HG03060 (cell line): Measurements from ENCODE around the gene GABARAPL1.
"Not testable (repeated sequence)": the region's sequence is repeated elsewhere in the genome, so short reads cannot be mapped to it uniquely, and the experiment has no call there.

Source experiments
- ATAC-seq: cut with Tn5 transposase; IDR thresholded peaks from one replicate; pipeline ENCODE4 v1.9.1; 2021; ENCODE audit warnings: low read depth, moderate number of reproducible peaks; ENCODE audit not compliant: unreplicated experiment

The GABARAPL1 gene

GRCh38 chr12:10196210-10196609 lies 16.5 kb upstream of the GABARAPL1 start:
- ATAC-seq, result no peak

GRCh38 chr12:10197879-10198278 lies 14.8 kb upstream of the GABARAPL1 start:
- no peak for ATAC-seq

GRCh38 chr12:10204495-10204894 lies 8.2 kb upstream of the GABARAPL1 start:
- not testable (repeated sequence) for ATAC-seq

GRCh38 chr12:10205220-10205807 lies 7.4 kb upstream of the GABARAPL1 start:
- ATAC-seq, result no peak

- ATAC-seq, result no peak
Observed at GRCh38 chr12:10207136-10207535, 5.5 kb upstream of the GABARAPL1 start.

GRCh38 chr12:10210225-10210624 lies 2.5 kb upstream of the GABARAPL1 start:
- no peak for ATAC-seq

- no peak for ATAC-seq
Observed at GRCh38 chr12:10211101-10211939, 1.4 kb upstream of the GABARAPL1 start.

GRCh38 chr12:10211940-10212738 lies 538 bp upstream of the GABARAPL1 start:
- peak; percentile 59 for ATAC-seq

- ATAC-seq, result no peak
Observed at GRCh38 chr12:10213168-10214135, 775 bp downstream of the GABARAPL1 start.

- no peak for ATAC-seq
Observed at GRCh38 chr12:10214136-10214894, 1.6 kb downstream of the GABARAPL1 start.

GRCh38 chr12:10214895-10215267 lies 2.2 kb downstream of the GABARAPL1 start:
- ATAC-seq, result no peak

GRCh38 chr12:10215436-10215835 lies 2.8 kb downstream of the GABARAPL1 start:
- no peak for ATAC-seq

GRCh38 chr12:10215946-10216345 lies 3.3 kb downstream of the GABARAPL1 start:
- not testable (repeated sequence) for ATAC-seq

GRCh38 chr12:10218021-10218420 lies 5.3 kb downstream of the GABARAPL1 start:
- no peak for ATAC-seq

GRCh38 chr12:10220398-10221077 lies 7.9 kb downstream of the GABARAPL1 start:
- ATAC-seq, result no peak

GRCh38 chr12:10221846-10222245 lies 9.2 kb downstream of the GABARAPL1 start:
- ATAC-seq, result no peak

- ATAC-seq, result no peak
Observed at GRCh38 chr12:10223208-10223607, 10.5 kb downstream of the GABARAPL1 start.

GRCh38 chr12:10225426-10225825 lies 12.7 kb downstream of the GABARAPL1 start:
- not testable (repeated sequence) for ATAC-seq

GRCh38 chr12:10226086-10226485 lies 13.4 kb downstream of the GABARAPL1 start:
- ATAC-seq, result no peak
